Measurements from ENCODE around the gene C1orf185.
A peak's percentile ranks its signal among the peaks of the same experiment; 100 is the strongest.
"Not testable (repeated sequence)": the region's sequence is repeated elsewhere in the genome, so short reads cannot be mapped to it uniquely, and the experiment has no call there.

Gene C1orf185

GRCh38 chr1:51137696-51138095 lies 35.7 kb downstream of the C1orf185 start:
- not testable (repeated sequence) for DNase-seq

- peak in 1 of 4 experiments; percentile 10 for DNase-seq
Observed at GRCh38 chr1:51139474-51139873, 37.4 kb downstream of the C1orf185 start.

GRCh38 chr1:51147394-51147793 lies 45.4 kb downstream of the C1orf185 start:
- DNase-seq, result no peak

- DNase-seq, result no peak
Observed at GRCh38 chr1:51154776-51155175, 52.7 kb downstream of the C1orf185 start.

GRCh38 chr1:51156752-51157151 lies 54.7 kb downstream of the C1orf185 start:
- DNase-seq, result no peak

GRCh38 chr1:51157395-51157794 lies 55.4 kb downstream of the C1orf185 start:
- no peak for DNase-seq

GRCh38 chr1:51158263-51158662 lies 56.2 kb downstream of the C1orf185 start:
- DNase-seq, result no peak

GRCh38 chr1:51162560-51162959 lies 60.5 kb downstream of the C1orf185 start:
- peak in 1 of 4 experiments; percentile 3 for DNase-seq

- DNase-seq, result no peak
Observed at GRCh38 chr1:51165540-51165939, 63.5 kb downstream of the C1orf185 start.

GRCh38 chr1:51168266-51168845 lies 66.3 kb downstream of the C1orf185 start:
- DNase-seq, result peak in 3 of 4 experiments; percentile 14 to 41 (median 16)

- DNase-seq, result no peak
Observed at GRCh38 chr1:51168936-51169335, 66.9 kb downstream of the C1orf185 start.

- peak in 3 of 4 experiments; percentile 25 to 84 (median 77) for DNase-seq
Observed at GRCh38 chr1:51170342-51170741, 68.3 kb downstream of the C1orf185 start.

GRCh38 chr1:51172811-51173210 lies 70.8 kb downstream of the C1orf185 start:
- DNase-seq, result peak in 3 of 4 experiments; percentile 22 to 54 (median 44)

- DNase-seq, result peak; percentile 74 to 95 (median 85)
Observed at GRCh38 chr1:51175278-51175677, 73.2 kb downstream of the C1orf185 start.

GRCh38 chr1:51177988-51178387 lies 76.0 kb downstream of the C1orf185 start:
- not testable (repeated sequence) for DNase-seq

GRCh38 chr1:51188230-51188629 lies 86.2 kb downstream of the C1orf185 start:
- no peak for DNase-seq

GRCh38 chr1:51189421-51190073 lies 87.5 kb downstream of the C1orf185 start:
- peak; percentile 62 to 82 (median 69) for DNase-seq

- DNase-seq, result peak; percentile 17 to 66 (median 46)
Observed at GRCh38 chr1:51190961-51191360, 88.9 kb downstream of the C1orf185 start.

GRCh38 chr1:51192213-51192843 lies 90.3 kb downstream of the C1orf185 start:
- peak; percentile 75 to 86 (median 80) for DNase-seq

- no peak for DNase-seq
Observed at GRCh38 chr1:51193564-51193963, 91.5 kb downstream of the C1orf185 start.

All from suppressor macrophage (primary cell).